ENCODE data around the gene SLCO2A1. TPM values are rescaled to one million over a fixed set of nuclear protein-coding genes. Genes with fewer than 3 reads are reported as not detected.

Gene SLCO2A1
- total and polyA plus RNA-seq, 2 experiments from 2014 or later, result 0.31 to 1.0 TPM

- no peak overlapping the region for H3K4me3 ChIP-seq
- no peaks in the 10 kb centered on the region for H3K79me2 ChIP-seq (replicated peaks; ENCODE audit: insufficient read depth)
- H3F3A ChIP-seq (replicated peaks; ENCODE audit: low read depth), result no peaks in the 10 kb centered on the region
- Mint-ChIP-seq H3K36me3 (ENCODE audit: low read depth) (no peaks in the 10 kb centered on the region), H3K4me1 (peaks cover 52% of the 10 kb centered on the region), H3K27me3 (ENCODE audit: insufficient read depth, low read depth, poor library complexity) (peaks cover 16% of the 10 kb centered on the region), H3K4me3 (no peak overlapping the region), H3K9me3 (no peaks in the 10 kb centered on the region), H3K27ac (no peak overlapping the region)
- TF ChIP-seq NANOG (IDR thresholded peaks at IDR 0.05; ENCODE audit: borderline replicate concordance), result no peak
- no peak for TF ChIP-seq ZNF462 (CRISPR knock-in tag; IDR thresholded peaks at IDR 0.05)
- no peak for TF ChIP-seq JUNB (IDR thresholded peaks at IDR 0.05; ENCODE audit: unreplicated experiment)
- no peak for TF ChIP-seq POLR2AphosphoS5 (IDR thresholded peaks at IDR 0.05; ENCODE audit: low read depth)
- no peak for TF ChIP-seq CREB1 (CRISPR knock-in tag; IDR thresholded peaks at IDR 0.05; ENCODE audit: low read depth)
- TF ChIP-seq, protein P1, sequence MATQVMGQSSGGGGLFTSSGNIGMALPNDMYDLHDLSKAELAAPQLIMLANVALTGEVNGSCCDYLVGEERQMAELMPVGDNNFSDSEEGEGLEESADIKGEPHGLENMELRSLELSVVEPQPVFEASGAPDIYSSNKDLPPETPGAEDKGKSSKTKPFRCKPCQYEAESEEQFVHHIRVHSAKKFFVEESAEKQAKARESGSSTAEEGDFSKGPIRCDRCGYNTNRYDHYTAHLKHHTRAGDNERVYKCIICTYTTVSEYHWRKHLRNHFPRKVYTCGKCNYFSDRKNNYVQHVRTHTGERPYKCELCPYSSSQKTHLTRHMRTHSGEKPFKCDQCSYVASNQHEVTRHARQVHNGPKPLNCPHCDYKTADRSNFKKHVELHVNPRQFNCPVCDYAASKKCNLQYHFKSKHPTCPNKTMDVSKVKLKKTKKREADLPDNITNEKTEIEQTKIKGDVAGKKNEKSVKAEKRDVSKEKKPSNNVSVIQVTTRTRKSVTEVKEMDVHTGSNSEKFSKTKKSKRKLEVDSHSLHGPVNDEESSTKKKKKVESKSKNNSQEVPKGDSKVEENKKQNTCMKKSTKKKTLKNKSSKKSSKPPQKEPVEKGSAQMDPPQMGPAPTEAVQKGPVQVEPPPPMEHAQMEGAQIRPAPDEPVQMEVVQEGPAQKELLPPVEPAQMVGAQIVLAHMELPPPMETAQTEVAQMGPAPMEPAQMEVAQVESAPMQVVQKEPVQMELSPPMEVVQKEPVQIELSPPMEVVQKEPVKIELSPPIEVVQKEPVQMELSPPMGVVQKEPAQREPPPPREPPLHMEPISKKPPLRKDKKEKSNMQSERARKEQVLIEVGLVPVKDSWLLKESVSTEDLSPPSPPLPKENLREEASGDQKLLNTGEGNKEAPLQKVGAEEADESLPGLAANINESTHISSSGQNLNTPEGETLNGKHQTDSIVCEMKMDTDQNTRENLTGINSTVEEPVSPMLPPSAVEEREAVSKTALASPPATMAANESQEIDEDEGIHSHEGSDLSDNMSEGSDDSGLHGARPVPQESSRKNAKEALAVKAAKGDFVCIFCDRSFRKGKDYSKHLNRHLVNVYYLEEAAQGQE (IDR thresholded peaks at IDR 0.05; ENCODE audit: unreplicated experiment), result no peak
- no peak for TF ChIP-seq EZH2 (IDR thresholded peaks at IDR 0.05; ENCODE audit: low read depth, unreplicated experiment)
- no peak for TF ChIP-seq ETS1 (IDR thresholded peaks at IDR 0.05)
- TF ChIP-seq ZNF114 (CRISPR knock-in tag; IDR thresholded peaks at IDR 0.05), result no peak
- TF ChIP-seq EZH2phosphoT487 (IDR thresholded peaks at IDR 0.05; ENCODE audit: unreplicated experiment), result no peak
- TF ChIP-seq, protein P2, sequence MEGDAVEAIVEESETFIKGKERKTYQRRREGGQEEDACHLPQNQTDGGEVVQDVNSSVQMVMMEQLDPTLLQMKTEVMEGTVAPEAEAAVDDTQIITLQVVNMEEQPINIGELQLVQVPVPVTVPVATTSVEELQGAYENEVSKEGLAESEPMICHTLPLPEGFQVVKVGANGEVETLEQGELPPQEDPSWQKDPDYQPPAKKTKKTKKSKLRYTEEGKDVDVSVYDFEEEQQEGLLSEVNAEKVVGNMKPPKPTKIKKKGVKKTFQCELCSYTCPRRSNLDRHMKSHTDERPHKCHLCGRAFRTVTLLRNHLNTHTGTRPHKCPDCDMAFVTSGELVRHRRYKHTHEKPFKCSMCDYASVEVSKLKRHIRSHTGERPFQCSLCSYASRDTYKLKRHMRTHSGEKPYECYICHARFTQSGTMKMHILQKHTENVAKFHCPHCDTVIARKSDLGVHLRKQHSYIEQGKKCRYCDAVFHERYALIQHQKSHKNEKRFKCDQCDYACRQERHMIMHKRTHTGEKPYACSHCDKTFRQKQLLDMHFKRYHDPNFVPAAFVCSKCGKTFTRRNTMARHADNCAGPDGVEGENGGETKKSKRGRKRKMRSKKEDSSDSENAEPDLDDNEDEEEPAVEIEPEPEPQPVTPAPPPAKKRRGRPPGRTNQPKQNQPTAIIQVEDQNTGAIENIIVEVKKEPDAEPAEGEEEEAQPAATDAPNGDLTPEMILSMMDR (conservative IDR thresholded peaks at IDR 0.05; ENCODE audit: low read depth in 2 of 2), result no peak
- no peak for TF ChIP-seq STAT1 (IDR thresholded peaks at IDR 0.05; ENCODE audit: unreplicated experiment)
- TF ChIP-seq ZNF331 (CRISPR knock-in tag; IDR thresholded peaks at IDR 0.05; ENCODE audit: low read depth), result no peak
- H3K27me3 ChIP-seq (ENCODE audit: insufficient read depth), result no peaks in the 10 kb centered on the region
- no peak for DNase-seq (ENCODE audit: low spot score)
- peaks cover 29% of the 10 kb centered on the region for H3K4me1 ChIP-seq (ENCODE audit: insufficient read depth)
- H3K36me3 ChIP-seq (ENCODE audit: insufficient read depth), result no peaks in the 10 kb centered on the region
- no peak overlapping the region for H2AFZ ChIP-seq
- H3K9me2 ChIP-seq (ENCODE audit: insufficient read depth), result peaks cover 17% of the 10 kb centered on the region; the same call in 1 of the 2 replicates
- H3K27ac ChIP-seq (ENCODE audit: low read depth), result no peak overlapping the region
- H4K20me1 ChIP-seq (replicated peaks; ENCODE audit: insufficient read depth), result no peaks in the 10 kb centered on the region
- ATAC-seq, result no peak
- H3K4me2 ChIP-seq, result no peak overlapping the region
Observed at GRCh38 chr3:133986311-133986710, 43.4 kb downstream of the SLCO2A1 start.

Data from GM23338 (cell line).